A549 (cell line): ENCODE measurements around the gene PCNX2. TPM values are rescaled to one million over a fixed set of nuclear protein-coding genes. Genes with fewer than 3 reads are reported as not detected.

Experiments
- ATAC-seq, 2 experiments: fragments of 200-7000 bp in 1 of 2; fragments of >200 bp in 1 of 2; cut with Nextera tagmentation in 1 of 2; cut with Tn5 transposase in 1 of 2; 3 replicates each; pipeline versions ENCODE4 v1.8.0 to v1.9.1; 2018 to 2020; ENCODE audit warnings: mild to moderate bottlenecking in 1 of 2, moderate library complexity in 1 of 2
- CTCF ChIA-PET: fragments of 300-600 bp; sonication (Branson Sonifier 250); formaldehyde crosslinking; extraction: SDS; loops from one replicate; lab custom pipeline; 2021; ENCODE audit warnings: antibody characterized with exemption, inconsistent platforms; lab: Yijun Ruan, JAX
- POLR2A ChIA-PET: fragments of 350-600 bp; formaldehyde crosslinking; extraction: SDS; loops from one replicate; lab custom pipeline; 2021; ENCODE audit warnings: antibody characterized with exemption, inconsistent platforms; lab: Yijun Ruan, JAX
- DNase-seq, 2 experiments: peaks; one replicate each; pipeline versions ENCODE4 v3.0.0 to v3.0.0-alpha.2; 2011 to 2016; ENCODE audit warnings: low read depth in 1 of 2, low spot score in 1 of 2
- FAIRE-seq: peaks from 2 replicates; lab custom pipeline; 2011; peaks lifted over from hg19 to GRCh38; lab: Jason Lieb, UNC
- H3K27ac ChIP-seq, 2 experiments: fragments of >200 bp; sonication (Bioruptor Twin); formaldehyde crosslinking; 3 replicates each; pipeline ENCODE4 v1.5.1; 2016 to 2017
- H3K4me1 ChIP-seq: fragments of >200 bp; sonication (Bioruptor Twin); formaldehyde crosslinking; 3 replicates; pipeline ENCODE4 v1.6.1; 2016
- H3K4me2 ChIP-seq: fragments of >200 bp; sonication (Bioruptor Twin); formaldehyde crosslinking; 3 replicates; pipeline ENCODE4 v1.6.1; 2016
- H3K4me3 ChIP-seq: fragments of >200 bp; sonication (Bioruptor Twin); formaldehyde crosslinking; 3 replicates; pipeline ENCODE4 v1.5.1; 2016
- H3K9me3 ChIP-seq: fragments of >200 bp; sonication (Bioruptor Twin); formaldehyde crosslinking; 3 replicates; pipeline ENCODE4 v1.6.1; 2016
- BHLHE40 ChIP-seq: IDR thresholded peaks from 2 replicates; pipeline ENCODE4 v1.6.1; 2012; ENCODE audit warnings: low read depth, low read length, inconsistent platforms
- CBX2 ChIP-seq: fragments of 200-600 bp; sonication (generic); IDR thresholded peaks from 2 replicates; pipeline ENCODE4 v1.6.1; 2016; ENCODE audit warnings: low read depth, mild to moderate bottlenecking, borderline replicate concordance
- CBX8 ChIP-seq: fragments of 200-600 bp; sonication (generic); IDR thresholded peaks from 2 replicates; pipeline ENCODE4 v1.6.1; 2016
- CHD2 ChIP-seq: fragments of 150-350 bp; IDR thresholded peaks from 2 replicates; pipeline ENCODE4 v1.6.1; 2014; ENCODE audit warnings: low read length; ENCODE audit not compliant: partially characterized antibody
- EP300 ChIP-seq, 2 experiments: fragments of >200 bp; sonication (Bioruptor Twin); formaldehyde crosslinking; IDR thresholded peaks; 2 replicates in 1 of 2; 3 replicates in 1 of 2; pipeline ENCODE4 v1.6.1; 2016 to 2017
- FOSL2 ChIP-seq, 2 experiments: fragments of 450-650 bp in 1 of 2; fragments of >200 bp in 1 of 2; sonication (Bioruptor Twin) in 1 of 2; formaldehyde crosslinking; IDR thresholded peaks; 2 replicates each; pipeline versions ENCODE4 v1.5.0 to v1.6.1; 2016 to 2020; ENCODE audit warnings: mild to moderate bottlenecking in 1 of 2, moderate library complexity in 1 of 2
- HES2 ChIP-seq: fragments of >200 bp; sonication (Bioruptor Twin); formaldehyde crosslinking; IDR thresholded peaks from 2 replicates; pipeline ENCODE4 v1.6.1; 2016
- HEYL ChIP-seq: fragments of 250-450 bp; sonication (Bioruptor Pico); IDR thresholded peaks from 2 replicates; pipeline ENCODE4 v1.8.0; 2021; ENCODE audit warnings: mild to moderate bottlenecking, moderate library complexity
- HOXA7 ChIP-seq: fragments of 250-450 bp; sonication (Bioruptor Pico); IDR thresholded peaks from 2 replicates; pipeline ENCODE4 v1.5.0; 2020; ENCODE audit warnings: mild to moderate bottlenecking, moderate library complexity
- JUNB ChIP-seq: fragments of >200 bp; sonication (Bioruptor Twin); formaldehyde crosslinking; IDR thresholded peaks from 2 replicates; pipeline ENCODE4 v1.6.1; 2016
- KDM5A ChIP-seq: fragments of 200-600 bp; sonication (generic); IDR thresholded peaks from 2 replicates; pipeline ENCODE4 v1.6.1; 2016; ENCODE audit warnings: antibody characterized with exemption, mild to moderate bottlenecking
- MAZ ChIP-seq: fragments of 150-350 bp; IDR thresholded peaks from 2 replicates; pipeline ENCODE4 v1.6.1; 2014; ENCODE audit warnings: antibody characterized with exemption, low read depth, low read length, borderline replicate concordance
- NR3C1 ChIP-seq: fragments of >200 bp; sonication (Bioruptor Twin); formaldehyde crosslinking; IDR thresholded peaks from 3 replicates; pipeline ENCODE4 v1.6.1; 2017
- POLR2A ChIP-seq: IDR thresholded peaks from 2 replicates; pipeline ENCODE4 v1.6.1; 2012; ENCODE audit warnings: mild to moderate bottlenecking, low read length
- POLR2AphosphoS2 ChIP-seq: conservative IDR thresholded peaks from 2 replicates; pipeline ENCODE4 v1.6.1; 2012; ENCODE audit warnings: low read length, improper control_type of control experiment, inconsistent platforms
- RARB ChIP-seq: fragments of 250-450 bp; sonication (Bioruptor Pico); IDR thresholded peaks from 2 replicates; pipeline ENCODE4 v1.8.0; 2021; ENCODE audit warnings: mild to moderate bottlenecking, moderate library complexity
- RCOR1 ChIP-seq: fragments of 150-350 bp; IDR thresholded peaks from 2 replicates; pipeline ENCODE4 v1.6.1; 2014; ENCODE audit warnings: antibody characterized with exemption, low read length, low read depth
- RFX5 ChIP-seq: fragments of 450-650 bp; IDR thresholded peaks from 2 replicates; pipeline ENCODE4 v1.7.1; 2014; ENCODE audit warnings: antibody characterized with exemption, mild to moderate bottlenecking, moderate library complexity
- RNF2 ChIP-seq: fragments of 200-600 bp; sonication (generic); IDR thresholded peaks from 2 replicates; pipeline ENCODE4 v1.6.1; 2016; ENCODE audit warnings: low read depth, mild to moderate bottlenecking, antibody characterized with exemption, moderate library complexity, borderline replicate concordance
- SMC3 ChIP-seq: fragments of >200 bp; sonication (Bioruptor Twin); formaldehyde crosslinking; IDR thresholded peaks from 3 replicates; pipeline ENCODE4 v1.6.1; 2018; ENCODE audit warnings: inconsistent platforms
- WGBS: methylation state at CpG from one replicate; pipeline ENCODE4 v1.1.6; 2017; ENCODE audit errors: missing lambda C conversion rate; 5-methylcytosine and 5-hydroxymethylcytosine counted together
- polyA plus RNA-seq, 4 experiments: library from polyadenylated mRNA; depleted of rRNA in 3 of 4; stranded (reverse); fragments of >200 nt; fragmentation: RNase III in 1 of 4; extraction: RNeasy Plus Mini Kit Qiagen cat#74134 plus additional on column Dnase treatment in 1 of 4; gene quantifications; 2 replicates in 3 of 4; 3 replicates in 1 of 4; pipeline ENCODE4 v1.2.3, GENCODE V29; 2011 to 2017
- TF ChIP-seq, protein P1 (sequence below): fragments of 150-350 bp; IDR thresholded peaks from 2 replicates; pipeline ENCODE4 v1.6.1; 2014; ENCODE audit warnings: low read depth, mild to moderate bottlenecking, low read length
- TF ChIP-seq, protein P2 (sequence below): fragments of 200-600 bp; sonication (generic); IDR thresholded peaks from 2 replicates; pipeline ENCODE4 v1.6.1; 2016; ENCODE audit warnings: antibody characterized with exemption, mild to moderate bottlenecking, moderate library complexity
- TF ChIP-seq, protein P3 (sequence below): fragments of 250-450 bp; sonication (Bioruptor Pico); IDR thresholded peaks from 2 replicates; pipeline ENCODE4 v1.5.0; 2020; ENCODE audit warnings: low read depth, mild to moderate bottlenecking, moderate library complexity

PCNX2 gene
- polyA plus RNA-seq, 2 of the 4 experiments (the other 2 are of a cell fraction) = 8.8 to 27.2 TPM

DNA sequence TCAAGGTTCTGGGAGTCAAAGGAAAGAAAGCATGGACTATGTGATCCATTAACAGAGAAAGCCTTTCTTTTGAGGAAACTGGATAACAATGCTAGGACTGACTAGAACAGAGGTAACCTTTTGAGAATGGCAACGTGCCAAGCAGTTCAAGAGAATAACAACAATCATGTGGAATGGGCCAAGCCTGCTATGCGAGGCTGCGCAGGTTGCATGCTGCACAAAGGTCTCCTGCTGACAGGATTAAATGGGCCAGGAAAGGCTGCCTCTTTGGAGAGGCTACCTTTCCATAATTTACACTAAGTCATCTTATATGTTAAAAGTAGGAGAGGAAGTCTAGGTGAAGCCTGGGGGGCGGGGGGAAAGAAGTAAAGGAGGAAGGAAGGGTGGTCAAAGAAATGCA is 5.8 kb downstream of the PCNX2 start:
- peaks cover 41% of the 10 kb centered on the region for H3K4me1 ChIP-seq
- POLR2A ChIA-PET = no interaction called here
- no peak for DNase-seq
- ATAC-seq = no peak
- no peaks in the 10 kb centered on the region for H3K9me3 ChIP-seq
- H3K4me2 ChIP-seq = no peak overlapping the region
- no peak overlapping the region for H3K4me3 ChIP-seq
- H3K27ac ChIP-seq = no peak overlapping the region
- TF ChIP-seq JUNB (no peak), BHLHE40 (no peak), RARB (CRISPR knock-in tag) (no peak), CBX2 (no peak), RNF2 (no peak), RFX5 (no peak), RCOR1 (no peak), HES2 (no peak), SMC3 (no peak), FOSL2 (IDR thresholded peaks at IDR 0.05) (no peak), FOSL2 (CRISPR knock-in tag; IDR thresholded peaks at IDR 0.05) (no peak), MAZ (no peak)
- TF ChIP-seq, protein P1, sequence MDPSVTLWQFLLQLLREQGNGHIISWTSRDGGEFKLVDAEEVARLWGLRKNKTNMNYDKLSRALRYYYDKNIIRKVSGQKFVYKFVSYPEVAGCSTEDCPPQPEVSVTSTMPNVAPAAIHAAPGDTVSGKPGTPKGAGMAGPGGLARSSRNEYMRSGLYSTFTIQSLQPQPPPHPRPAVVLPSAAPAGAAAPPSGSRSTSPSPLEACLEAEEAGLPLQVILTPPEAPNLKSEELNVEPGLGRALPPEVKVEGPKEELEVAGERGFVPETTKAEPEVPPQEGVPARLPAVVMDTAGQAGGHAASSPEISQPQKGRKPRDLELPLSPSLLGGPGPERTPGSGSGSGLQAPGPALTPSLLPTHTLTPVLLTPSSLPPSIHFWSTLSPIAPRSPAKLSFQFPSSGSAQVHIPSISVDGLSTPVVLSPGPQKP = no peak
- CTCF ChIA-PET = no interaction called here
- 74% methylated on average over 4 of the region's 4 CpGs for WGBS
- no peak for FAIRE-seq

DNA sequence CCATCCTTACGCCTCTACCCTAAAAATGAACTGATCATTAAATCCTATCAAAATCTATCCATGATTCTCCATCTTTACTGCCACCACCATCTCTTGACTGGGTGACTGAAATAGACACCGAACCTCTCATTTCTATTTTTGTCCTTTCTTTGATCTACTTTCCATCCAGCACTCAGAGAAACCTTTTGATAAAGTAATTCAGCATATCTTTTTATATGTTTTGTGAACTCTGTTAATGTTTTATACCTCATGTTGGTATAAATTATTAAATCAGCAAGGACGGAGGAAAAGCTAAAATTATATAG is 13.0 kb downstream of the PCNX2 start:
- WGBS = 93% methylated on average over 3 of the region's 3 CpGs

More for the DNA sequence above, 13.0 kb downstream of the PCNX2 start:
- no peak overlapping the region for H3K4me3 ChIP-seq
- POLR2A ChIA-PET = no interaction called here
- no peak overlapping the region for H3K4me2 ChIP-seq
- H3K4me1 ChIP-seq = peaks cover 10% of the 10 kb centered on the region; the same call in 1 of the 3 replicates
- no peak for FAIRE-seq
- CTCF ChIA-PET = no interaction called here
- DNase-seq = no peak
- H3K27ac ChIP-seq = no peak overlapping the region
- no peak for ATAC-seq
- TF ChIP-seq HES2 (no peak), KDM5A (no peak), NR3C1 (no peak), CHD2 (no peak), JUNB (no peak), HEYL (CRISPR knock-in tag) (no peak), EP300 (IDR thresholded peaks at IDR 0.05) (no peak), CBX8 (no peak), POLR2A (no peak), HOXA7 (no peak), MAZ (no peak), POLR2AphosphoS2 (no peak)
- TF ChIP-seq, protein P2, sequence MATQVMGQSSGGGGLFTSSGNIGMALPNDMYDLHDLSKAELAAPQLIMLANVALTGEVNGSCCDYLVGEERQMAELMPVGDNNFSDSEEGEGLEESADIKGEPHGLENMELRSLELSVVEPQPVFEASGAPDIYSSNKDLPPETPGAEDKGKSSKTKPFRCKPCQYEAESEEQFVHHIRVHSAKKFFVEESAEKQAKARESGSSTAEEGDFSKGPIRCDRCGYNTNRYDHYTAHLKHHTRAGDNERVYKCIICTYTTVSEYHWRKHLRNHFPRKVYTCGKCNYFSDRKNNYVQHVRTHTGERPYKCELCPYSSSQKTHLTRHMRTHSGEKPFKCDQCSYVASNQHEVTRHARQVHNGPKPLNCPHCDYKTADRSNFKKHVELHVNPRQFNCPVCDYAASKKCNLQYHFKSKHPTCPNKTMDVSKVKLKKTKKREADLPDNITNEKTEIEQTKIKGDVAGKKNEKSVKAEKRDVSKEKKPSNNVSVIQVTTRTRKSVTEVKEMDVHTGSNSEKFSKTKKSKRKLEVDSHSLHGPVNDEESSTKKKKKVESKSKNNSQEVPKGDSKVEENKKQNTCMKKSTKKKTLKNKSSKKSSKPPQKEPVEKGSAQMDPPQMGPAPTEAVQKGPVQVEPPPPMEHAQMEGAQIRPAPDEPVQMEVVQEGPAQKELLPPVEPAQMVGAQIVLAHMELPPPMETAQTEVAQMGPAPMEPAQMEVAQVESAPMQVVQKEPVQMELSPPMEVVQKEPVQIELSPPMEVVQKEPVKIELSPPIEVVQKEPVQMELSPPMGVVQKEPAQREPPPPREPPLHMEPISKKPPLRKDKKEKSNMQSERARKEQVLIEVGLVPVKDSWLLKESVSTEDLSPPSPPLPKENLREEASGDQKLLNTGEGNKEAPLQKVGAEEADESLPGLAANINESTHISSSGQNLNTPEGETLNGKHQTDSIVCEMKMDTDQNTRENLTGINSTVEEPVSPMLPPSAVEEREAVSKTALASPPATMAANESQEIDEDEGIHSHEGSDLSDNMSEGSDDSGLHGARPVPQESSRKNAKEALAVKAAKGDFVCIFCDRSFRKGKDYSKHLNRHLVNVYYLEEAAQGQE = no peak
- TF ChIP-seq, protein P1 = no peak
- TF ChIP-seq, protein P3, sequence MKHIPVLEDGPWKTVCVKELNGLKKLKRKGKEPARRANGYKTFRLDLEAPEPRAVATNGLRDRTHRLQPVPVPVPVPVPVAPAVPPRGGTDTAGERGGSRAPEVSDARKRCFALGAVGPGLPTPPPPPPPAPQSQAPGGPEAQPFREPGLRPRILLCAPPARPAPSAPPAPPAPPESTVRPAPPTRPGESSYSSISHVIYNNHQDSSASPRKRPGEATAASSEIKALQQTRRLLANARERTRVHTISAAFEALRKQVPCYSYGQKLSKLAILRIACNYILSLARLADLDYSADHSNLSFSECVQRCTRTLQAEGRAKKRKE = no peak
- H3K9me3 ChIP-seq = no peaks in the 10 kb centered on the region
